LHCN-M2 (cell line): Measurements from ENCODE around the gene FIBCD1. TPM values are rescaled to one million over a fixed set of nuclear protein-coding genes. Genes with fewer than 3 reads are reported as not detected.
"Not testable (repeated sequence)": the region's sequence is repeated elsewhere in the genome, so short reads cannot be mapped to it uniquely, and the experiment has no call there.

ENCODE experiments used
- DNase-seq: peaks from one replicate; pipeline ENCODE4 v3.0.0-alpha.2; 2012; ENCODE audit warnings: low read depth
- total RNA-seq: library from RNA; depleted of rRNA; stranded (reverse); fragments of >200 nt; gene quantifications from 2 replicates; pipeline ENCODE4 v1.2.3, GENCODE V29; 2014

The FIBCD1 gene
- total RNA-seq, 1 experiment from 2014 or later: 1.7 TPM

DNA sequence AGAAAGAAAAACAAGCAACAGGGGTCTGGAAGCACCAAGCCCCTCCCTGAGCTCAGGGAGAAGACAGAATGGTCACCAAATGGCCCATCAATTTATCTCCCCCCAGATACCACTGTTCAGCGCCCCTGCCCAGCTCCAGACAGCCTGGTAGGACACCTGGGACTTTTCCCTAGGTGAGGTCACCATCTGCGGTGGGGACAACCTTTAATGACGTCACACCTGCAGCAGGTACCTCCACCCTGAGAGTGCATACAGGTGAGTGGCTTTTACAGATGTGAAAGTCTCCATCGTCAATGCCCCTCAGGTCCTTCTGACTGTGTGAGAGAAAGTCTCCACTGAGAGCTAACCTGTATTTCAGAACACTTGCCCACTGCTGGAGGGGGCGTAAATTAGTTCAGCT is 35.6 kb upstream of the FIBCD1 start:
- no peak for DNase-seq

DNA sequence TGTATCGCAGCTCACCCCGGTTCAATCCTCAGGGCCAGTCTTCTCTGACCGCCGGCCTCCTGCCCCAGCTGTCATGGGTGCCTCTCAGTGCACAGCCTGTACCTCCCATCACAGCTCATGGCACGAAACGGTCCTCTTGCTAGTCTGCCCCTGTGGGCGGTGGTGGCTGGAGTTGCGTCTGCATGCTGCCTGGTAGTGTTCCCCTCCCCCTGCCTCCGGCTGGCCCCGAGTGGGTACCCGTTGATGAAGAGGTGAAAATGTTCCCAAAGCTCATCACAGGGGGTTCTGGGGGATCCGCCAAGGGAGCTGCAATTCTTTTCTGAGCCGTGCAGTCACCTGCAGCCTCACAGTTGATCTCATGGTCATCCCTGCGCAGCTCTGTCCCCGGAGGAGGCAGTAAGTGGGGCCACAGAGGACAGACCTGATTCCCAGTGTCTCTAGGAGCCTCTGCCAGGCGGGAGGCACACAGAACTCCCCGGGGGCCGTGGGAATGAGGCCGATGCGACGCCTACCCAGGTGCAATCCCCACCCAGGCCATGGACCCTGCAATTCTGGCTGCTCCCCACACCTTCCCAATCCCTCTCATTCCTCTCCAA is 34.7 kb upstream of the FIBCD1 start:
- no peak for DNase-seq

DNA sequence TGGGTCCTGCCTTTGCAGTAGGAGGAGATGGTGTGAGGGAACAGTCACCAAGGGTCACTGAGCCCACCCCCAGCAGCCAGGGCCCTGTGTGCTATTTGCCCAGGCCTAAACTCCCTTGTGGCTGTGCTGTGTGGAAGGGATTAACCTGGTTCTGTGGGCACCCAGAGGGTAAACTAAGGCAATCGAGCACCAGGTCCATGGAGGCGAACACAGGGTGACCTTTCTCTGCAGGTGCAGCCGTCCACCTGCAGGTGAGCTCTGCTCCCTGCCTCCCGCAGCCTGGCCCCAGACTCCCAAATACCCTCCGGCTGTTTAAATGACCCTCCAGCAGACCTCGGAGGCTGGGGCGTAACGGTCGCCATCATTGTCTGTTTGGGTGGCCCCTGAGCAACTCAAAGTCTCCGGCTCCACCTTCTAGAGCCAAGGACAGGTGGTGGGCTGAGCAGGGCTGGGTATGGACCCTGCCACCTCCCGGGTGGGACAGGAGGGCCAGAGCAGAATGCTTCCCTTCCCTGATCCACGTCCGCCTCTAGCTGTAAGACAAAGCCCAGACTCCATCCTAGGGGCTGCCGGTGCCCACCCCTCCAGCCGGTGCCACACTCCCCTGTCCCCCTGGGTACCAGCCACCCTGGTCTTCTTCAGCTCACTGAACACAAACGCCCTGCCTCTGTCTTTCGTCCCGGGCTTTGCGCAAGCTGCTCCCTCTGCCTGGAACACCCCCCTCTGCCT is 34.1 kb upstream of the FIBCD1 start:
- no peak for DNase-seq

GRCh38 chr9:130972277-130972956 is 33.4 kb upstream of the FIBCD1 start:
- DNase-seq: no peak

GRCh38 chr9:130971294-130971849 is 32.3 kb upstream of the FIBCD1 start:
- DNase-seq: no peak

- no peak for DNase-seq
These were observed 31.8 kb upstream of the FIBCD1 start for GRCh38 chr9:130970855-130971254.

DNA sequence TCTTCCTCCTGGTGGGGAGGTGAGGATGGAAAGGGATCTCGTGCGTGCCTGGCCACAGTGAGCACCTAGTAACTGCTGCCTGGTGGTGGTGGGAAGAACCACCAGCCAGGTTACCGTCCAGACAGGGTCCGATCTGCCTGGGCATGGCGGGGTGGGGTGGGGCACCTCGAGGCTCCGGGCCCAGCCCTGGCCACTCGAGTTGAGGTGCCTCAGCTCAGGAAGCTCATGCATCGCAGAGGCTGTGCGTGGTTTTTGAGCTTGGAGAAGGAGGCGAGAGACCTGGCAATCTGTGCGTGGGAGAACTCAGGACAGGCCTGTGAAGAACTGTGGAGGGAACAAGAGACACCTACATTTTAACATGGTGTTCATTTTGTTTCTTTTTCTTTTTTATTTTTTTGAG is 31.0 kb upstream of the FIBCD1 start:
- DNase-seq: no peak

GRCh38 chr9:130965680-130966079 is 26.6 kb upstream of the FIBCD1 start:
- DNase-seq: no peak

DNA sequence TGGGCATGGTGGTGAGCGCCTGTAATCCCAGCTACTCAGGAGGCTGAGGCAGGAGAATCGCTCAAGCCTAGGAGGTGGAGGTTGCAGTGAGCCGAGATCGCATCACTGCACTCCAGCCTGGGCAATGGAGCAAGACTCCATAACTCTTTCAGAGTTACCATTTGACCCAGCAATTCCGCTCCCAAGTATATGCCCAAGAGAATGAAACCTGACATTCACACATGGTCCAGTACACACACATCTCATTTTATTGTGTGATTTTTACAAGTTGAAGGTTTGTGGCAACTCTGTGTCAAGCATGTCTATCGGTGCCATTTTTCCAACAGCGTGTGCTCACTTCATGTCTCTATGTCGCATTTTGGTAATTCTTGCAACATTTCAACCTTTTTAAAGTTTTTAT is 24.9 kb upstream of the FIBCD1 start:
- DNase-seq: no peak

DNA sequence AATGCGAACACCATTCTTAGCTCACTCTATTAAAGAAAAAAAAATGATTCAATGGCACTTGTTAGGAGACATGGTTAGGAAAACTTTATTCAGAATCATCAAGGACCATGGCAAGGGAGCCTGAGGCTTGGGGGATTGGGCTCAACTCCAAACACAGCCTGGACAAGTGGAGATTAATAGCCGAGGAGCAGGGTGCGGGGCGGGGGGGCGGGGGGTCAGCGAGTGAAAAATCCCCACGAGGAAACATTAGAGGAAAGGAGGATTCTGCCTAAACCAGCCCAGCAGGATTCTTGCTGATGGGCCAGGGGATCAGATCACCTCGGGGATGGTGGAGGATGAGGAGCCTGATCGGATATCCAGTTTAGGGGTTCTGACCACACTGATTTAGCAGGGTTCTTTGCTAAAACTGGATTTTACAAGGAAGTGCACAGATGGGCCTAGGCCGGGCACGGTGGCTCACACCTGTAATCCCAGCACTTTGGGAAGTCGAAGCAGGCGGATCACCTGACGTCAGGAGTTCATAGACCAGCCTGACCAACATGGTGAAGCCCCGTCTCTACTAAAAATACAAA is 24.4 kb upstream of the FIBCD1 start:
- no peak for DNase-seq

DNA sequence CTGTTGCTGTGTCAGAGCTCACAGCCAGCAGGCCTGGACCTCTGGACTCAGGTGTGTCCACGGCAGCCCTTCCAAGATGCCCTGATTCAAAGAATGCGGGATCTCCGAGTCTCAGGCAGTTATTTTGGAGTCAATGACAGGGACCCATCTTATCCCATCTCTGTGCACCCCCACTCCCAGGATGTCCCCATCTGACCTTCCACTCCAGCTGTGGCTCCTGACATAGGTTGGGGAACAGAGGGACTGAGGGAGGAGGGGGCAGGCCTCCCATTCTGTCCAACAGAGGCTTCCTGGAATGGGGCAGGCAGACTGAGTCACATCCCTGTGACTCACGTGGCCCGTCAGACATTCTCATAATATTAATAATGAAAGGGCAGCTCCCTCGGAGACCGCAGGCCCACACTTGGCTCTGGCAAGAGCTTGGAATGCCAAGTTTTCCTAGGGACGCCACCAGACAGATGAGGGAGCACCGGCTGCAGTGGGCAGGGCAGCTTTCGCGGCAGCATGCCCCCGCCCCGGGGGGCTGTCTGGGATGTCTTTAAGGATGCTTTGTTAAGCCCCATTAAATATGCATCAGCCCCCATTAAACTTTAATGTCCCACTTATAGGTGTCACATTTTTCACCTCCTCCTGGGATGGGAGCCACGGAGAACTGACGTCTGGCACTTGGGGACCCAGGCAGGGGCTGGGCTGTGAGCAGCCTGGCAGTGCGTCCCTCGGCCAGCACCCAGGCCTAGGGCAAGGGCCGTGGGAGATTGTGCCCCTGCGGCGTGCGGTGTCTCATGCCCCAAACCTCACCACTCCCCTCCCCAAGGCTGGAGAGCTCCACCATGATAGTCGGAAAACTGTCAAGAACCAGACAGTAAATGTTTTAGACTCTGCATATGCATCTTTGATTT is 23.6 kb upstream of the FIBCD1 start:
- DNase-seq: peak; percentile 95

DNA sequence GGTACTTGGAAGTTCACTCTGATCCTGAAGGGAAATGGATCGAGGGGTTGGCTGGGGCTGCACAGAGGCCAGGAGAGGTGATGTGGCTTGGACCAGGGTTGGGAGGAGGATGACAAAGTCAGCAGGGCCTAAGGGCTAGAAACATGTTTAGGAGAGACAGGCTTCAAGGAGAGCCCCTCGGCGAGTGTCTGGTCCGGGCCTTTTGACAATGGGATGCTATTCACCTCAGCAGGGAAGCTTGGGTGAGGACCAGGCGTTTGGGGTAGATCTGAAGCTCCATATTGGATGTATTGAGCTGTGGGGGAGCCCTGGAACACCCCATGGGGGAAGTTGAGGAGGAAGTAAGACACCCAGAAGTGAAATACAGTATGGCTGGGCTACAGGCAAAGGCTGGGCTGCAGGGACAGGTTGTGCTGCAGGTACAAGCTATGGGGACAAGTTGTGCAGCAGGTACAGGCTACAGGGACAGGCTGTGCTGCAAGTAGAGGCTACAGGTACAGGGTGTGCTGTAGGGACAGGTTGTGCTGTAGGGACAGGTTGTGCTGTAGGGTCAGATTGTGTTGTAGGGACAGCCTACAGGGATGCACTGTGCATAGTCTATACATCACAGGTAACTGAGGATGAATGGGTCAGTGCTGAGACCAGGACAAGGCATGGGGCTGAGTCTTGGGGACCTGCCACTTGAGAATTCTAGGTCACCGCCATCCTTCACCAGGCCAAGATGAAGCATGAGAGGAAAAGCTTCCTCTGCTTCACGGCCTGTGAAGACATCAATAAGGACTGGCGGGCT is 22.7 kb upstream of the FIBCD1 start:
- no peak for DNase-seq

DNA sequence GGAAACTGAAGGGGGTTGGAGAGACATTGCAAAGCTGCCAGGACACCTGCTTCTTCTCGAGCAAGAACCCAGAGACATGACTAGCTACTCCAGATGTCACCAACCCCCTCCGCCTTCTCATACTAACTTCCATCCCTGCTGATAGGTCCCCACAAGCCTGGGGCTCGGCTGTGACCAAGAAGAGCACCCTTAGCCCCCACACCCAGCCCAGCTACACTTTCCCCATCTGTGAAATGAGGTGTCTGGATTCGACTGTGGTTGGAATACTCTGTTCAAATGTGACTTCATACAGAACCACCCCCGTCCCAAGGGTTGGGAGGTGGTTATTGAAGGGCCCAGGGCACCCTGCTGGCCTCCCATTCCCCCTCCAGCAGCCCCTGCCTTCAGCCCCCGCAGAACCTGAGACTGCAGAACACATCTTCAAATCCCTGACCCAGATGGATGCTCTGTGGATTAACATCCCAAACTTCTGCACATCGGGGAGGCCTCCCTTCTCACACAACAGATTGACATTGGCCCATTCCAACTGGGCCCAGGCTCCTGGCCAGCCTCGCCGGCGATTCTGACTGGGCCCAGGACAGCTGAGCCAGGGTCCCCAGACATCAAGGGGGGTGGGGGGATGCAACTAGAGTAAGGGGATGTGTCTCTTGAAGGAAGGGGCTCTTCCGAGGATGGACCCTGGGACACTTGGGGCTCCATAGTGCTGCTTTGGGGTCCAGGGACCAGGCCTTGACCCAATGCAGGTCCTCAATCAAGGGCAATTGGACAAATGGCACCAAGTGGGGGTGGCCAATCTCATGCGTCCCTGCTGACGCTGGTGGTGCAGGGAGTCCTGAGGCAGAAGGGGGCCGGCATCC is 21.7 kb upstream of the FIBCD1 start:
- no peak for DNase-seq

DNA sequence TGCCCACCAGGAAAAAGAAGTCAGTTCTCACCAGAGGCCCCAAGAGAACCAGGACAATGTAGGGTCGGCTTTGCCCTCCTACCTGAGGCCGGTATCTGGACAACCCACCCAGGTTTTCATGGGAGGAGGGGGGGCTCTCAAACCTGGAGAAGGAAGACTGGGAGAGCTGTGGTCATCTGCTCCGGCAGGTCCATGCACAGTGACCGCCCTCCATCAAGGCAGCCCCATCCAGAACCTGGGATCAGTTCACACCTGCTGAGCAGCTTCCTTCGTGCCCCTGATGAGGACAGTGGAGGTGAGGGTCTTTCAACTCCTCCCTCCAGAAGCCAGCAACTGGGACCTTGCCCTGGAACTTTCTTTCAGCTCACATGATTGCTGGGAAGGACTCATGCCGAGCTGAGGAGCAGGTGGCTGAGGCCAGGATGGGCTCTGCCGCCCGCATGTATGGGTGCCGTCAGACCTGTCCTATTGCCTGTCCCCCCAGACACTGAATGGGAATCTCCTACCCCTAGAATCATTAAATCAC is 20.8 kb upstream of the FIBCD1 start:
- DNase-seq: no peak

GRCh38 chr9:130958564-130958963 is 19.5 kb upstream of the FIBCD1 start:
- DNase-seq: not testable (repeated sequence)

DNA sequence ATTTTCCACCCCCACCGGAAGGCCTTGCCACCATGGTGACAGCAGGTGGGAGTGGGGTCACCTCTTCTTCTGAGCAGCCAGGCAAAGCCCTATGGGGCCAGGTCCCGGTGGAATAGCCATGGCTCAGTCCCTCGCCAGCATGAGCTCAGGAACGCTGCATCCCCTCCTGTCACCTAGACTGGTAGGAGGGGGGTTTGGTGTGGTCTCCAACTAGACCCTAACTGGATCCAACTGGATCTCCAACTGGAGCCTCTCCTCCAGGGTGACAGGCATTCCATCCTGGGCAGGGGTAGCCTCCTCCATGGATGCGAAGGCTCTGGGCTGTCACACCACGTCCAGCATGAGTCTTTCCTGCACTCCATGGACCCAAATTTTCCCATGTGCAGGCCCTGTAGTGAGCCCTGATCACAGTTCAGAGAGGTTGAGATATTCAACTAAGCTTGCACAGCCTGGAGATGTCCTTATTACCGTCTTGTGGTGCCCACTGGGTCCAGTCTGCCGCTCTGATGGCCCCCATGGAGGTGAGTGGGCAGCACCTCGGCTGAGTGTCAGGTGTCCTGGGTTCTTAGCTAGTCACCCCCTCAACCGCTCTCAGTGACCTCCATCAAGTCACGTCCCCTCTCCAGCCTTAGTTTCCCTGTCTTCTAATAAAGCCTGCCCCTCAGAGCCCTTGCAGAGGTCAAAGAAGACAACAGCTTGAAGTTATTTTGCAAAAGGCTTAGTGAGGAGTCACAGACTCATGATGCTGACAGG is 18.6 kb upstream of the FIBCD1 start:
- no peak for DNase-seq

DNA sequence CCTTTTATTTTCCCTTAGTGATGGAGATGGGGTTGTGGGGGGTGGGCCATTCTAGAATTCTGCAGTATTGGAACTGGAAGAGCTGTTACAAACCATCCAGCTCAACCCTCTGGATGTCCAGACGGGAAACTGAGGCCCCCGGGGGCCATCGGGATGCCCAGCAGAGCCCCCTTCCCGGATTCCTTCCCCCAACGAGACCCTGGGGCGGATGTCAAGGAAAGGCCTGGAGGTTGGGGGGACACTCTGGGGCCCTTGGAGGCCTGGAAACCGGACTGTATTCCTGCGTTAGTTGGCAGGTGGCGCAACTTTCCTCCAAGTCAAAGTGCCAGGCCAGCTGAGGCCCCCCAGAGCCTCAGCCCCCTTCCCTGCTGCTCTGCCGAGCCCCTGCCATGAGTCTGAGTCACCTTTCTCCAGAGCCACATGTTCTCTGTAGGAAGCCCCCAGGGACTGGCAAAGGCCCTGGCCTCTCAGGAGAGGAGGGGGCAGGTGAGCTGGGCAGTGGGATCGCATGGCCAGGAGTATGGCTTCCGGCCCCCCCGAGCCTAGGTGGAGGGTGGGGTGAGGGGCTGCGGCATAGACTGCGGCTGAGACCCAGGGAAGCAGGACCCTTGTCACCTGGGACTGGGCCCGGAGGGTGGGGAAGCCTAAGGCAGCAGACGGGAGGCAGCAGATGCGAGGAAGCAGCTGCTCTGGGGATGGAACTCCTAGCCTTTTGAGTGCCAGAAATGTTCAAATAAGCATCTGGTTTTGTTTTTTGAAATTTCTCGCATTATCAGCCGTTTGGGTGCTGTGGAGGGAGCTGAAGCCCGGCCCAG is 17.8 kb upstream of the FIBCD1 start:
- no peak for DNase-seq
